PC-3 (cell line): ENCODE data around the gene GBX1. TPM values are rescaled to one million over a fixed set of nuclear protein-coding genes. Genes with fewer than 3 reads are reported as not detected.

Experiments
- ATAC-seq: fragments of 200-7000 bp; cut with Tn5 transposase; 2 replicates; pipeline ENCODE4 v1.9.1; 2020; ENCODE audit warnings: mild to moderate bottlenecking, moderate library complexity
- BruUV-seq: library from RNA; stranded (reverse); fragments of 400-500 nt; replicated peaks from 2 replicates; lab custom pipeline; 2021; lab: Mats Ljungman, UMichigan
- CTCF ChIA-PET: fragments of 300-600 bp; sonication (Branson Sonifier 250); formaldehyde crosslinking; loops from one replicate; lab custom pipeline; 2022; ENCODE audit warnings: antibody characterized with exemption; lab: Charles Lee
- POLR2A ChIA-PET: fragments of 300-600 bp; sonication (Branson Sonifier 250); formaldehyde crosslinking; loops from one replicate; lab custom pipeline; 2022; ENCODE audit warnings: antibody characterized with exemption; ENCODE audit not compliant: unreplicated experiment; lab: Charles Lee
- DNase-seq: peaks from one replicate; pipeline ENCODE4 v3.0.0-alpha.2; 2015
- H2AFZ ChIP-seq: fragments of 300-600 bp; sonication (generic); 2 replicates; pipeline ENCODE4 v1.6.0; 2016; ENCODE audit warnings: antibody characterized with exemption, low read length
- H3F3A ChIP-seq: fragments of 300-600 bp; sonication (generic); one replicate; pipeline ENCODE4 v1.6.0; 2017; ENCODE audit warnings: antibody characterized with exemption, low read length, control low read depth, mild to moderate bottlenecking; ENCODE audit not compliant: unreplicated experiment
- H3K27ac ChIP-seq: fragments of 300-600 bp; sonication (generic); 2 replicates; pipeline ENCODE4 v1.5.1; 2016; ENCODE audit warnings: mild to moderate bottlenecking, low read length
- H3K27me3 ChIP-seq: fragments of 300-600 bp; sonication (generic); 2 replicates; pipeline ENCODE4 v1.6.1; 2016; ENCODE audit warnings: low read length, mixed read lengths
- H3K36me3 ChIP-seq: fragments of 300-600 bp; sonication (generic); 2 replicates; pipeline ENCODE4 v1.6.1; 2016; ENCODE audit warnings: low read depth, mixed run types, low read length, mixed read lengths
- H3K4me1 ChIP-seq: fragments of 300-600 bp; sonication (generic); 2 replicates; pipeline ENCODE4 v1.5.1; 2016; ENCODE audit warnings: low read length; ENCODE audit not compliant: insufficient read depth
- H3K4me2 ChIP-seq: fragments of 300-600 bp; sonication (generic); 2 replicates; pipeline ENCODE4 v1.6.0; 2016; ENCODE audit warnings: low read length
- H3K4me3 ChIP-seq: fragments of 300-600 bp; sonication (generic); 2 replicates; pipeline ENCODE4 v1.5.1; 2016; ENCODE audit warnings: mild to moderate bottlenecking, low read length, mixed read lengths
- H3K79me2 ChIP-seq: fragments of 300-600 bp; sonication (generic); 2 replicates; pipeline ENCODE4 v1.6.1; 2017; ENCODE audit warnings: low read length, mixed read lengths
- H3K9ac ChIP-seq: fragments of 300-600 bp; sonication (generic); 2 replicates; pipeline ENCODE4 v1.6.0; 2016; ENCODE audit warnings: mild to moderate bottlenecking, low read length
- H3K9me2 ChIP-seq: fragments of 300-600 bp; sonication (generic); replicated peaks from 2 replicates; pipeline ENCODE4 v1.6.1; 2016; ENCODE audit warnings: mixed run types, low read length, mixed read lengths
- H3K9me3 ChIP-seq: fragments of 300-600 bp; sonication (generic); 2 replicates; pipeline ENCODE4 v1.6.1; 2016; ENCODE audit warnings: low read length, mixed read lengths
- H4K20me1 ChIP-seq: fragments of 300-600 bp; sonication (generic); 2 replicates; pipeline ENCODE4 v1.6.1; 2016; ENCODE audit warnings: low read length, mixed read lengths
- EZH2 ChIP-seq: fragments of 300-600 bp; sonication (generic); IDR thresholded peaks from one replicate; pipeline ENCODE4 v1.6.1; 2017; ENCODE audit warnings: antibody characterized with exemption, mild to moderate bottlenecking, low read length; ENCODE audit not compliant: unreplicated experiment
- EZH2phosphoT487 ChIP-seq: fragments of 300-600 bp; sonication (generic); IDR thresholded peaks from 2 replicates; pipeline ENCODE4 v1.6.1; 2018; ENCODE audit warnings: mild to moderate bottlenecking, antibody characterized with exemption, low read length, borderline replicate concordance
- intact Hi-C: fragments of 100-400 bp; cut with micrococcal nuclease; formaldehyde crosslinking; loops from 2 replicates; pipeline ENCODE4 v1.9.0; 2023
- total RNA-seq: library from RNA; depleted of rRNA; stranded (reverse); fragments of >200 nt; gene quantifications from 2 replicates; pipeline ENCODE4 v1.2.3, GENCODE V29; 2014
- TF ChIP-seq, protein P1 (sequence below): fragments of 300-600 bp; sonication (generic); conservative IDR thresholded peaks from 2 replicates; pipeline ENCODE4 v1.5.1; 2017; ENCODE audit warnings: antibody characterized with exemption, low read depth, mild to moderate bottlenecking, low read length

The GBX1 gene
- total RNA-seq, 1 experiment from 2014 or later, result not detected

DNA sequence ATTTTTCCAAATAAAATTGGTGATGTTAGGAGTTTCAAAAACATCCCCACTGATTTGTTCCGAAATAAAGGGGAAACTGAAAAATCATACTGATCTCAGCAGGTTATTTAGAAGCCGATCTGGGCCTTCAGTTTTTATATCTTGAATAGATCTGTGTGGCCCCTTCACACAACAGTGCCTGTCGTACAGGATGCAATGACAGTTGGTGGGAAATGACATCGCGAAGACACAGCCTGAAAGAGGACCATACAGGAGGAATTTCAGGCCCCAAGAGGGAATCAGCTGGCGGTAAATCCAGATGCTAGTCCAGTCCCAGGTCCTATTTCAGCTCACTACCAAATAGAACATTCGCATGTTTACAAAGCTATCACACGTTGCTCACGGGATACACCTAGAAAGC lies 39.8 kb upstream of the GBX1 start:
- H3K79me2 ChIP-seq, result no peaks in the 10 kb centered on the region
- H2AFZ ChIP-seq, result no peak overlapping the region
- ChIA-PET POLR2A (no interaction called here), CTCF (no interaction called here)
- H3K27ac ChIP-seq, result no peak overlapping the region
- H4K20me1 ChIP-seq, result no peaks in the 10 kb centered on the region
- H3K4me1 ChIP-seq, result no peaks in the 10 kb centered on the region
- no peaks in the 10 kb centered on the region for H3K36me3 ChIP-seq
- no peak overlapping the region for H3K9ac ChIP-seq
- H3F3A ChIP-seq, result no peaks in the 10 kb centered on the region
- peaks cover 13% of the 10 kb centered on the region; the same call in 1 of the 2 replicates for H3K27me3 ChIP-seq
- no peaks in the 10 kb centered on the region for H3K9me3 ChIP-seq
- BruUV-seq, result no TSS peak
- ATAC-seq (no peak), DNase-seq (no peak)
- H3K9me2 ChIP-seq, result no peaks in the 10 kb centered on the region
- H3K4me2 ChIP-seq, result no peak overlapping the region
- no peak for TF ChIP-seq EZH2phosphoT487
- no peak for TF ChIP-seq EZH2
- TF ChIP-seq, protein P1, sequence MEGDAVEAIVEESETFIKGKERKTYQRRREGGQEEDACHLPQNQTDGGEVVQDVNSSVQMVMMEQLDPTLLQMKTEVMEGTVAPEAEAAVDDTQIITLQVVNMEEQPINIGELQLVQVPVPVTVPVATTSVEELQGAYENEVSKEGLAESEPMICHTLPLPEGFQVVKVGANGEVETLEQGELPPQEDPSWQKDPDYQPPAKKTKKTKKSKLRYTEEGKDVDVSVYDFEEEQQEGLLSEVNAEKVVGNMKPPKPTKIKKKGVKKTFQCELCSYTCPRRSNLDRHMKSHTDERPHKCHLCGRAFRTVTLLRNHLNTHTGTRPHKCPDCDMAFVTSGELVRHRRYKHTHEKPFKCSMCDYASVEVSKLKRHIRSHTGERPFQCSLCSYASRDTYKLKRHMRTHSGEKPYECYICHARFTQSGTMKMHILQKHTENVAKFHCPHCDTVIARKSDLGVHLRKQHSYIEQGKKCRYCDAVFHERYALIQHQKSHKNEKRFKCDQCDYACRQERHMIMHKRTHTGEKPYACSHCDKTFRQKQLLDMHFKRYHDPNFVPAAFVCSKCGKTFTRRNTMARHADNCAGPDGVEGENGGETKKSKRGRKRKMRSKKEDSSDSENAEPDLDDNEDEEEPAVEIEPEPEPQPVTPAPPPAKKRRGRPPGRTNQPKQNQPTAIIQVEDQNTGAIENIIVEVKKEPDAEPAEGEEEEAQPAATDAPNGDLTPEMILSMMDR, result no peak
- intact Hi-C loops, result no loop called here
- no peak overlapping the region for H3K4me3 ChIP-seq

DNA sequence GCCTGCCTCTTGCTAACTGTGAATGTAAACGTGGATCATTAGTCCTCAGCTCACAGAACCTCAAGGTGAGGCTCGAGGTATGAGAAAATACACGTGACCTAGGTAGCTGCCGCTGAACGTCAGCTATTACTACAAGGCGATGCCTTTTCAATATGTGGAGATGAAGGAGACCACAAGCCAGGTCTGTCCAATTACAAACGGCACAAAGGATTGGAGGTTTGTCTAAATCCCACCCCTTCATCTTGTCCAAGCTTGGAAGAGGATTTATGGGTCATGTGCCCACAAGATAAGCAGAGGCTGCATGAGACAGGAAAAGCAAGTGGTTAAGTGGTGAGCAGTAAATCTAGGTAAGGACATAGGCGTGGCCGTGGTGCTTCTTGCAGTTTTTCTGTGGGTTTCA lies 39.4 kb upstream of the GBX1 start:
- Histone ChIP-seq H3K9ac (no peak overlapping the region), H3F3A (no peaks in the 10 kb centered on the region), H3K27me3 (peaks cover 16% of the 10 kb centered on the region), H3K27ac (no peak overlapping the region), H3K36me3 (no peaks in the 10 kb centered on the region), H3K9me3 (no peaks in the 10 kb centered on the region), H3K79me2 (no peaks in the 10 kb centered on the region), H3K4me3 (no peak overlapping the region), H3K4me1 (no peaks in the 10 kb centered on the region), H3K9me2 (no peaks in the 10 kb centered on the region), H4K20me1 (no peaks in the 10 kb centered on the region), H3K4me2 (no peak overlapping the region), H2AFZ (no peak overlapping the region)
- intact Hi-C loops, result no loop called here
- no peak for ATAC-seq
- no TSS peak for BruUV-seq
- no peak for DNase-seq
- POLR2A ChIA-PET, result no interaction called here
- CTCF ChIA-PET, result no interaction called here
- TF ChIP-seq EZH2, result no peak
- TF ChIP-seq, protein P1, result no peak
- no peak for TF ChIP-seq EZH2phosphoT487

DNA sequence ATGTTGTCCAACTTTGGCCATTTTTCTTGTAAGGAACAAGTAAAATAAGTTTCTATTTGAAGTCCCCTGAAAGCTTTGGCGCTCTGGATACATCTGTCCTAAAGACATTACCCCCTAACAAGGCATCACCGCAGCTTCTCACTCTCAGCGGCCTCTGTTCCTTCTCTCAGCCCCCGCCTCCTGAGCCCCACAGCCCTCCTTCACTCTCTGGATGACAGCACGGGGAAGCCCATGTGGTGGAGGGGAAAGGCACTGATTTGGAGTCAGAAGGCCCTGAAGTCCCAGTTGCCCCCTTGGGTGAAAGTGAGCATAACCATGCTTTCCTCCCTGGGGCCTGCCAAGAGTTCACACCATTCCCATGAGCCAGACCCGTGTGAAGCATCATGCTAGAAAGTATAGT lies 38.2 kb upstream of the GBX1 start:
- DNase-seq (no peak), ATAC-seq (no peak)
- H3K9ac ChIP-seq, result no peak overlapping the region
- H3K4me1 ChIP-seq, result no peaks in the 10 kb centered on the region
- no peak overlapping the region for H2AFZ ChIP-seq
- no peak overlapping the region for H3K27ac ChIP-seq
- no peak overlapping the region for H3K4me3 ChIP-seq
- intact Hi-C loops, result no loop called here
- H3K9me2 ChIP-seq, result no peaks in the 10 kb centered on the region
- H3K4me2 ChIP-seq, result no peak overlapping the region
- no peaks in the 10 kb centered on the region for H3K36me3 ChIP-seq
- TF ChIP-seq EZH2phosphoT487, result no peak
- TF ChIP-seq EZH2, result no peak
- TF ChIP-seq, protein P1, result no peak
- no TSS peak for BruUV-seq
- H3K9me3 ChIP-seq, result no peaks in the 10 kb centered on the region
- H3K27me3 ChIP-seq, result peaks cover 26% of the 10 kb centered on the region
- H3K79me2 ChIP-seq, result no peaks in the 10 kb centered on the region
- H4K20me1 ChIP-seq, result no peaks in the 10 kb centered on the region
- H3F3A ChIP-seq, result no peaks in the 10 kb centered on the region
- POLR2A ChIA-PET, result no interaction called here
- CTCF ChIA-PET, result no interaction called here
